A549 (cell line): Measurements from ENCODE around the gene NACC2. TPM values are rescaled to one million over a fixed set of nuclear protein-coding genes. Genes with fewer than 3 reads are reported as not detected.

Experiments
- ATAC-seq, 2 experiments: fragments of 200-7000 bp in 1 of 2; fragments of >200 bp in 1 of 2; cut with Nextera tagmentation in 1 of 2; cut with Tn5 transposase in 1 of 2; 3 replicates each; pipeline versions ENCODE4 v1.8.0 to v1.9.1; 2018 to 2020; ENCODE audit warnings: mild to moderate bottlenecking in 1 of 2, moderate library complexity in 1 of 2
- CTCF ChIA-PET: fragments of 300-600 bp; sonication (Branson Sonifier 250); formaldehyde crosslinking; extraction: SDS; loops from one replicate; lab custom pipeline; 2021; ENCODE audit warnings: antibody characterized with exemption, inconsistent platforms; lab: Yijun Ruan, JAX
- POLR2A ChIA-PET: fragments of 350-600 bp; formaldehyde crosslinking; extraction: SDS; loops from one replicate; lab custom pipeline; 2021; ENCODE audit warnings: antibody characterized with exemption, inconsistent platforms; lab: Yijun Ruan, JAX
- DNase-seq, 2 experiments: peaks; one replicate each; pipeline versions ENCODE4 v3.0.0 to v3.0.0-alpha.2; 2011 to 2016; ENCODE audit warnings: low read depth in 1 of 2, low spot score in 1 of 2
- FAIRE-seq: peaks from 2 replicates; lab custom pipeline; 2011; peaks lifted over from hg19 to GRCh38; lab: Jason Lieb, UNC
- H3K27ac ChIP-seq, 2 experiments: fragments of >200 bp; sonication (Bioruptor Twin); formaldehyde crosslinking; 3 replicates each; pipeline ENCODE4 v1.5.1; 2016 to 2017
- H3K4me1 ChIP-seq: fragments of >200 bp; sonication (Bioruptor Twin); formaldehyde crosslinking; 3 replicates; pipeline ENCODE4 v1.6.1; 2016
- H3K4me2 ChIP-seq: fragments of >200 bp; sonication (Bioruptor Twin); formaldehyde crosslinking; 3 replicates; pipeline ENCODE4 v1.6.1; 2016
- H3K4me3 ChIP-seq: fragments of >200 bp; sonication (Bioruptor Twin); formaldehyde crosslinking; 3 replicates; pipeline ENCODE4 v1.5.1; 2016
- H3K9me3 ChIP-seq: fragments of >200 bp; sonication (Bioruptor Twin); formaldehyde crosslinking; 3 replicates; pipeline ENCODE4 v1.6.1; 2016
- CBX2 ChIP-seq: fragments of 200-600 bp; sonication (generic); IDR thresholded peaks from 2 replicates; pipeline ENCODE4 v1.6.1; 2016; ENCODE audit warnings: low read depth, mild to moderate bottlenecking, borderline replicate concordance
- EHF ChIP-seq: fragments of 250-450 bp; sonication (Bioruptor Pico); IDR thresholded peaks from 2 replicates; pipeline ENCODE4 v1.5.0; 2020; ENCODE audit warnings: mild to moderate bottlenecking
- ESRRA ChIP-seq: fragments of 150-350 bp; IDR thresholded peaks from 2 replicates; pipeline ENCODE4 v1.6.1; 2014; ENCODE audit warnings: mild to moderate bottlenecking, low read length, borderline replicate concordance
- GATA3 ChIP-seq: IDR thresholded peaks from 2 replicates; pipeline ENCODE4 v1.6.1; 2012; ENCODE audit warnings: borderline replicate concordance
- HEYL ChIP-seq: fragments of 250-450 bp; sonication (Bioruptor Pico); IDR thresholded peaks from 2 replicates; pipeline ENCODE4 v1.8.0; 2021; ENCODE audit warnings: mild to moderate bottlenecking, moderate library complexity
- HOXA7 ChIP-seq: fragments of 250-450 bp; sonication (Bioruptor Pico); IDR thresholded peaks from 2 replicates; pipeline ENCODE4 v1.5.0; 2020; ENCODE audit warnings: mild to moderate bottlenecking, moderate library complexity
- HOXB5 ChIP-seq: fragments of 250-450 bp; sonication (Bioruptor Pico); IDR thresholded peaks from 2 replicates; pipeline ENCODE4 v1.5.0; 2020; ENCODE audit warnings: mild to moderate bottlenecking, moderate library complexity
- KDM1A ChIP-seq: fragments of 200-600 bp; sonication (generic); IDR thresholded peaks from 2 replicates; pipeline ENCODE4 v1.6.1; 2016; ENCODE audit warnings: low read depth, mild to moderate bottlenecking
- MAZ ChIP-seq: fragments of 150-350 bp; IDR thresholded peaks from 2 replicates; pipeline ENCODE4 v1.6.1; 2014; ENCODE audit warnings: antibody characterized with exemption, low read depth, low read length, borderline replicate concordance
- MYC ChIP-seq: IDR thresholded peaks from 2 replicates; pipeline ENCODE4 v1.6.1; 2012; ENCODE audit warnings: mild to moderate bottlenecking, inconsistent platforms, low read length, improper control_type of control experiment, borderline replicate concordance
- NR3C1 ChIP-seq: fragments of >200 bp; sonication (Bioruptor Twin); formaldehyde crosslinking; IDR thresholded peaks from 3 replicates; pipeline ENCODE4 v1.6.1; 2017
- RARB ChIP-seq: fragments of 250-450 bp; sonication (Bioruptor Pico); IDR thresholded peaks from 2 replicates; pipeline ENCODE4 v1.8.0; 2021; ENCODE audit warnings: mild to moderate bottlenecking, moderate library complexity
- RFX5 ChIP-seq: fragments of 450-650 bp; IDR thresholded peaks from 2 replicates; pipeline ENCODE4 v1.7.1; 2014; ENCODE audit warnings: antibody characterized with exemption, mild to moderate bottlenecking, moderate library complexity
- RNF2 ChIP-seq: fragments of 200-600 bp; sonication (generic); IDR thresholded peaks from 2 replicates; pipeline ENCODE4 v1.6.1; 2016; ENCODE audit warnings: low read depth, mild to moderate bottlenecking, antibody characterized with exemption, moderate library complexity, borderline replicate concordance
- SREBF2 ChIP-seq: fragments of 450-650 bp; IDR thresholded peaks from 2 replicates; pipeline ENCODE4 v1.6.1; 2014; ENCODE audit warnings: mild to moderate bottlenecking, moderate library complexity
- TFCP2L1 ChIP-seq: fragments of 250-450 bp; sonication (Bioruptor Pico); IDR thresholded peaks from 2 replicates; pipeline ENCODE4 v1.5.0; 2021; ENCODE audit warnings: mild to moderate bottlenecking
- ZSCAN20 ChIP-seq: fragments of 250-450 bp; sonication (Bioruptor Pico); IDR thresholded peaks from 2 replicates; pipeline ENCODE4 v1.8.0; 2022; ENCODE audit warnings: mild to moderate bottlenecking, moderate library complexity
- WGBS: methylation state at CpG from one replicate; pipeline ENCODE4 v1.1.6; 2017; ENCODE audit errors: missing lambda C conversion rate; 5-methylcytosine and 5-hydroxymethylcytosine counted together
- polyA plus RNA-seq, 4 experiments: library from polyadenylated mRNA; depleted of rRNA in 3 of 4; stranded (reverse); fragments of >200 nt; fragmentation: RNase III in 1 of 4; extraction: RNeasy Plus Mini Kit Qiagen cat#74134 plus additional on column Dnase treatment in 1 of 4; gene quantifications; 2 replicates in 3 of 4; 3 replicates in 1 of 4; pipeline ENCODE4 v1.2.3, GENCODE V29; 2011 to 2017
- TF ChIP-seq, protein P1 (sequence below): fragments of >200 bp; sonication (Bioruptor Twin); formaldehyde crosslinking; IDR thresholded peaks from 3 replicates; pipeline ENCODE4 v1.6.1; 2016

Gene NACC2
- polyA plus RNA-seq, 2 of the 4 experiments (the other 2 are of a cell fraction), result 16.1 to 28.4 TPM

DNA sequence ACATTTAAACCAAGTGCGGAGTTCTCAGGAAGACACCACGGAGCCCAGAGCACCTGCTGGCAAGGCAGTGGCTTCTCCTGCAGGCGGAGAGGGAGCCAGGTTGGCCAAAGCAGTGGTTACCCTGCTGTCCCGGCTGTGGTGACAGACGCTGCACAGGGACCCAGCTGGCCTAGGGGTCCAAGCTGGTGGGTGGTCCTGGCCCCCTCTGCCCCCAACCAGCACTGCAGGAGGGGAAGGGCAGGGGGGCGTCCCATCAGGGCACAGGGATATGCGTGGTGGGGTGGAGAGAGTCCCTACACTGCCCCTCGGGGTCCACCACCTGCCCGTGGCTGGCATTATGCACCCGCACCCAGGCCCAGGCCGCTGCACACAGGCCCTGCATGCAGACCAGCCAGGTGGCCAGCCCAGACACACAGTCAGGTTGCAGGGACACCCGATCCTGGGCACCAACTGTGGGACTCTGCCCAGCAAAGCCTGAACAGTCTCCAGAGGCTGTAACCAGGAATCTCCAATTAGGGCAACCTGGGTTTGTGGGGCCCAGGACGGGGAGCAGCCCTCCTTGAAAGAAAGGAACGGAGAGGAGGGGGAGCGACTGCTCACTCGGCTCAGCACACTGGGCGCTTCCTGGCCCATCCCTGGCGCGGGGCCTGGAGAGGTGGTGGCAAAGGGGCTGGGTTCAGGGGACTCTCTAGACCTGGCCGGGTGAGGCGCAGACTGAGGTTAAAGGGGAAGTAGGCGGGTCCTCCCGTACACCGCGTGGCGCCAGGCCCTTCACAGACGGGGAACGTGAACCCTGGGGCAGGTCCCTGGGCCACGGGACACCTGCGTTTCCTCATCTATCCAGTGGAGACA lies 46.3 kb downstream of the NACC2 start:
- H3K4me3 ChIP-seq, result no peak overlapping the region

DNA sequence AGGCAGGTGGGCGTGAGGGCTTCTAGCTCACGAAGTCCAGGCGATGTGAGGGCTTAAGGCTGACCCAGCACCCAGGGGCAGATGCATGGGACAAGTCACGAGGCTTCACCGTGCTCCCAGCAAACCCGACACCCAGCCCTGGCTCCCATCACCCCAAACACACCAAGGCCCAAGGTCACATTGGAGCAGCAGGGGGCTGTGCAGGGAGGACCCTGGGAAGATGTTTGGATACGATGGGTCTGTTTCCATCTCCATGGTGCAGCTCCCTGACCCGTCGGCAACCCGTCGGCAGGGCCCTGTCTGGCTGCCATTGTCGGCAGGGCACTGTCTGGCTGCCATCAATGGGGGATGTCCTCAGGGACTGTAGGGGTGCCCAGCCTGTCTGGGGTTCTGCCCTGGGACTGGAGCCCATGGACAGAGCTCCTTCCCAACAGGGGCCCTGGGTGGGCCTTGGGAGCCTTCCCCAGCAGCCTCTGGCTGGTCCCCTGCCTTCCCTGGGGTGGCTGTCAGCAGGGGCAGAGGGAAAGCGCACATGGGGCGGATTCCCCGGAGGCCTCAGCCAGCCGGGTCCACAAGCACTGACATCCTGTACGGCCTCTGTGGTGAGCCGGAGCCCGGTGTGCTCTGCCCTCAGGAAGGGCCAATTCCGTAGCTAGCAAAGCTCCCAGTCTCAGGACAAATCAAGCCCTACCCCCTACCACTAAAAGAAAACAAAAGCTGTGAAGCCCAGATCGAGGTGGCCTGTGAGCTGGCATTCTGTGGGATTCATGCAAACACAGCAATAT lies 47.1 kb downstream of the NACC2 start:
- WGBS, result 86% methylated on average over 16 of the region's 21 CpGs
- CTCF ChIA-PET, result interaction anchor here (1.1 to 2.6 kb wide), 3 partner anchors 74 to 135 kb away, joined by 3 to 10 read pairs (median 5); no protein-coding TSS in a partner anchor
- TF ChIP-seq SREBF2 (no peak), HOXB5 (CRISPR knock-in tag) (no peak), CBX2 (no peak), HEYL (no peak), NR3C1 (no peak)

More for the DNA sequence above, 46.3 kb downstream of the NACC2 start:
- H3K9me3 ChIP-seq, result no peaks in the 10 kb centered on the region
- no peak for FAIRE-seq
- H3K27ac ChIP-seq, result peak overlapping the region in 1 of 2 experiments; percentile 99; a peak in 3 of 6 replicates
- no peak for TF ChIP-seq ZSCAN20
- TF ChIP-seq MYC, result no peak
- no peak for TF ChIP-seq KDM1A
- TF ChIP-seq MAZ, result no peak
- no peak for TF ChIP-seq EHF (CRISPR knock-in tag)
- TF ChIP-seq ESRRA, result no peak
- TF ChIP-seq TFCP2L1 (CRISPR knock-in tag), result no peak
- TF ChIP-seq GATA3, result no peak
- TF ChIP-seq CBX2, result no peak
- no peak for TF ChIP-seq RARB (CRISPR knock-in tag)
- TF ChIP-seq HOXA7 (CRISPR knock-in tag), result no peak
- no peak for TF ChIP-seq RFX5
- TF ChIP-seq RNF2, result no peak
- TF ChIP-seq, protein P1, sequence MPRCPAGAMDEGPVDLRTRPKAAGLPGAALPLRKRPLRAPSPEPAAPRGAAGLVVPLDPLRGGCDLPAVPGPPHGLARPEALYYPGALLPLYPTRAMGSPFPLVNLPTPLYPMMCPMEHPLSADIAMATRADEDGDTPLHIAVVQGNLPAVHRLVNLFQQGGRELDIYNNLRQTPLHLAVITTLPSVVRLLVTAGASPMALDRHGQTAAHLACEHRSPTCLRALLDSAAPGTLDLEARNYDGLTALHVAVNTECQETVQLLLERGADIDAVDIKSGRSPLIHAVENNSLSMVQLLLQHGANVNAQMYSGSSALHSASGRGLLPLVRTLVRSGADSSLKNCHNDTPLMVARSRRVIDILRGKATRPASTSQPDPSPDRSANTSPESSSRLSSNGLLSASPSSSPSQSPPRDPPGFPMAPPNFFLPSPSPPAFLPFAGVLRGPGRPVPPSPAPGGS, result no peak
- ChIA-PET CTCF (interaction anchor here (2.6 kb wide), 1 partner anchor 73 kb away, joined by 10 read pairs; no protein-coding TSS in a partner anchor), POLR2A (no interaction called here)
- DNase-seq, result no peak
- 90% methylated on average over 24 of the region's 30 CpGs for WGBS
- peaks cover 47% of the 10 kb centered on the region for H3K4me1 ChIP-seq
- no peak overlapping the region for H3K4me2 ChIP-seq
- no peak for ATAC-seq

GRCh38 chr9:136047076-136047774 lies 47.9 kb downstream of the NACC2 start:
- WGBS, result 92% methylated on average over 24 of the region's 31 CpGs
- no peak for DNase-seq
- peaks cover 37% of the 10 kb centered on the region for H3K4me1 ChIP-seq
- no peaks in the 10 kb centered on the region for H3K9me3 ChIP-seq
- no peak overlapping the region for H3K4me3 ChIP-seq
- no peak overlapping the region for H3K27ac ChIP-seq
- ChIA-PET CTCF (interaction anchor here (1.1 to 2.6 kb wide), 5 partner anchors 11 to 136 kb away, joined by 3 to 10 read pairs (median 5); no protein-coding TSS in a partner anchor), POLR2A (no interaction called here)
- no peak for FAIRE-seq
- no peak for ATAC-seq
- H3K4me2 ChIP-seq, result no peak overlapping the region
- no peak for TF ChIP-seq TFCP2L1 (CRISPR knock-in tag)
- TF ChIP-seq, all 56 proteins: peak for 0

More for the DNA sequence above, 47.1 kb downstream of the NACC2 start:
- no peak overlapping the region for H3K4me3 ChIP-seq
- ATAC-seq (no peak), FAIRE-seq (no peak), DNase-seq (no peak)
- peak overlapping the region in 1 of 2 experiments; percentile 99; a peak in 1 of 6 replicates for H3K27ac ChIP-seq
- no peaks in the 10 kb centered on the region for H3K9me3 ChIP-seq
- POLR2A ChIA-PET, result no interaction called here
- no peak overlapping the region for H3K4me2 ChIP-seq
- H3K4me1 ChIP-seq, result peaks cover 39% of the 10 kb centered on the region
